SIG-M5 treated with dmso at 0.1 percent for 504 hours (cell line): ENCODE measurements around the gene TSPAN12.
"Not testable (repeated sequence)": the region's sequence is repeated elsewhere in the genome, so short reads cannot be mapped to it uniquely, and the experiment has no call there.

Experiments
- DNase-seq: peaks from one replicate; lab custom pipeline; 2025; ENCODE audit not compliant: unreplicated experiment; lab: John Stamatoyannopoulos, UW

Gene TSPAN12

DNA sequence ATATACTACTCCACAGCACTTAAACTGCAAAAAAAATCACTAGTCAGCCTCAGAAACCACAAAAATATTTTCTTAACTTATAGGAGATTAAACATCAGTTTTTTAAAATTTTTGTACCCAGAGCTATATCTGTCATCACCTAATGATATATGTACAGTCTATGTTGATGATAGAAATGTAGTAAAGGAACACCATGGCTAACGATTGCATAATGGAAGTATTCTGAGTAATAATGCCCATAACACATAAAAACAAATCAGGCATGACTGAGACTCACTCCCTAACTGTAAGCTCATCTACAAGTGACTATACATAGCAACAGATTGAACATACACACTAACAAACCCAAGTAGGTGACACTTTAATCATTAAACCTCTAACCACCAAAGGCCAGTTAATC, 51.3 kb downstream of the TSPAN12 start:
- DNase-seq, result no peak

DNA sequence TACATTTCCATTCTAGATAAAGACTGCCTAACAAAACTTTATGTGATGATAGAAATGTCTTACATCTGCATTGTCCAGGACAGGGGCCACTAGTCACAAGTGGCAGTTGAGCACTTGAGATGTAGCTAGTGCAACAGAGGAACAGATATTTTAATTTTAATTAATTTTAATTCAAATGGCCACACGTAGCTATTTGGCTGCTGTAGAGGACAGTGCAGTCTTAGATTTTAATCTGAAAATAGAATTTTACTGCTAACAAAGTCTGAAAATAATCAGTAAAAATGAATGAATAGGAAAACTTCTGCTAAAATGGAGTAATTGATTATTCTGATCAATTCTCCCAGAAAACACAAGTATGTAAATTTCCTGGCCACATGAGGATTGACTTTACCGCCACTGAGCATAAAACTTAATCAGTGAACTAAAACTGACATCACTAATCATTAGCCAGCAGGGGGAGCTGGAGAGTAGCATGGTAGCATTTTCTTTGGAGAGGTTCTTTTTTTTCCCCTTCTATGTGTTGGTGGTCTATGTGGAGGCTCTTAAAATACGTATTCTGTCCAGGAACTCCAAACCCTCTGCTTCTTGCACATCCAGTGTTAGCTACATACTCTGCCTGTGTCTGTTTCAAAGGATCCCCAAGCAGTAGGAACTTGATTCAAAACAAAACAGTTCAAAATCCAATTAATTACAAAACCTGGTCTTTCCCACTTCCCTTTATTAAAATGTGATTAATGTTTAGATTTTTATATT, 52.1 kb downstream of the TSPAN12 start:
- DNase-seq, result peak; percentile 54

DNA sequence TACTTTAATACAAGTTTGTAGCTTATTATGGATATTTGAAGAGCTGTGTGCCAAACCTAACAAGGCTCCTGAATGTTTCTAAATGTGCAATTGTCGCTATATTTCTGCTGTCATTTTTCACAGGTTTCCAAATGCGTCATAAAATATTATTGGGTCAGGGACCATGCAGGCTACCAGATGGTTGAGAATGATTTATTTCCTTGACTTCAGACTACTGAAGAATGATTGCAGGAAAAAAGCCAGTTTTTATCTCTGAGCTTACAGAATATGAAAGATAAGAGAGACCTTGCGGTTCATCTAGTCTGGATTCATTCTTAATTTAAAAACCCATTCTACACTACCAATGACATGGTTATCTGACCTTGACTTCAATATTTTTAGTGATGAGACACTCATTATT, 55.2 kb downstream of the TSPAN12 start:
- no peak for DNase-seq

DNA sequence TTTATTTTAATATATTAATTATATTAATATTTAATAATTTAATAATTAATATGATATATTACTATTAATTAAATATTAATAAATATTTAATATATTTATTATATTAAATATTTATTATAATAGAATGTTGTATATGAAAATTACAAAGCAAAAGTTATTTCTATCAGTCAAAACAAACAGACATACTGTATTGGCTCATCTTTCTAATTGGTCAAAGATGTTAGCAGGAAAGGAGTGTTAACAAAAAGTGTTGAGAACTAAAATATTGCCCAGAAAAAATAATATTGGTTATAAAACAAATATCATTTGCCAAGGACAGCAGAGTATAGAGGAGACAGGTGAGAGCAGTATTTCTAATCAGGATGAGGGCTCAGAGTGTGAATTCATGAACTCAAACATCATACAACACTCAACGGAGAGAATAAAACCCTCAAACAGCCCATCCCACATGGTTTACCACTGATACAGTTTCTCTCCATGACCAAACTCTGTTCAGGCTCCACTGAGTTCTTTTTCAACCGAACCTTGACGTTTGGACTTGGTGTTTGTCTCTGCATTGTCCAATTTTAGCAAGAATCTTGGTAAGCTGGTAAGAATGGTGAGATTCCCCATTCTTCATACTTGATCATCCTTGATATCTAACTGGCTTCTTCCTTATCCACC, 58.0 kb downstream of the TSPAN12 start:
- no peak for DNase-seq

DNA sequence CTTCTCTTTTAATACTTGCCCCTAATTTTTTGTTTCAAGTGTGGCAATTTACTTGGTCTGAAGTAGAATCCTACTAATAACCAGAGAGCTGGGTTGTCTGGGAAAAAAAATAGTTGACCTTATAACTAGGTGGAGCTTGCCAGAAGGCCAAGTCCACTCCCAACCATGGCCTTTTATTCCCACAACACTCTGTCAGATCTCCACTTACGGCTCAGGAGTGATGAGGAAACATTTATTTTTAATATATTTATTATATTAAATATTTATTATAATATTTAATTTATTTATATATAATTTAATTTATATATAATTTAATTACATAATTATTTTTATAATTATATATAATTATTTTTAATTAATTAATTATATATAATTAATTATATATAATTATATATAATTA, 58.8 kb downstream of the TSPAN12 start:
- no peak for DNase-seq

DNA sequence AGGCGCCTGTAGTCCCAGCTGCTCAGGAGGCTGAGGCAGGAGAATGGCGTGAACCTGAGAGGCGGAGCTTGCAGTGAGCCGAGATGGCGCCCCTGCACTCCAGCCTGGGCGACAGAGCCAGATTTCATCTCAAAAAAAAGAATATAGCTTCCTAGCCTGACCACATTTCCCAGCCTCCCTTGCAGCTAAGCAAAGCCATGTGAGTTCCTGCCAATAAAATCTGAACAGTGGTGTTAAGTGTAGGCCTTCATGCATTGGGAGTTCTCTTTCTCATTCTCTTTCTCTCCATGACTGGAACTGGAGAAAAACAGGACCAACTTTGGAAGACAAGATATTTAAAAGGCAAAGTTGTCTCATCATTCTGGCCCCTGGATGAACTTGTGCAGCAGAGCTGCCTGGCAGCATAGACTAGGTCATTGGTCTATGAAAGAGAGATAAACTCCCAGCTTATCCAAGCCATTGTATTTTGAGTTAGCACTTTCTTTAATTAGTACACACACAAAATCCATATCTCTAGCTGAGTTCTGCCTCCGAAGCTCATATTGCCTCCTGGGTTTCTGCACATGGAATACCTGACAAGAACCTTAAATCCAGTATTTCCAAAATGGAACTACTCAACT, 60.8 kb downstream of the TSPAN12 start:
- DNase-seq, result no peak

DNA sequence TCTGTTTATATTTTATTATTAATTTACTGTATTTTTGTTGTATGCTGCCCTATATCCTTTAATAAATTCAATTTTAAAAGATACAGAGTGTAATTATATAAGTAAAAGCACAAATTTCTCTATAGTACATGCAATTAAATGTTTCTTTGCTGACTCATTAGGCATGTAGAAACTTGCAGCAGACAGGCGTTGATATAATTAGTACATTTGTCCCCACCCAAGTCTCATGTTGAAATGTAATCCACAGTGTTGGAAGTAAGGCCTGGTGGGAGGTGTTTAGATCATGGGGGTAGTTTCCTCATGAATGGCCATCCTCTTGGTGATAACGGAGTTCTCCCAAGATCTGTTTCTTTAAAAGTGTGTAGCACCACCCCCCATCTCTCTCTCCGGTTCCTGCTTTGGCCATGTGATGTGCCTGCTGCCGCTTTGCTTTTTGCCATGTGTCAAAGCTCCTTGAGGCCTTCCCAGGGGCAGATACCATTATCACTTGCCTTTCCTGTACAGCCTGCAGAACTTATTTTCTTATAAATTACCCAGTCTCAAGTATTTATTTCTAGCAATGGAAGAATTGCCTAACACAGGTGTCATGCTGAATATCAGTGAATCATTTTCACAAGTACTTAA, 63.7 kb downstream of the TSPAN12 start:
- no peak for DNase-seq

DNA sequence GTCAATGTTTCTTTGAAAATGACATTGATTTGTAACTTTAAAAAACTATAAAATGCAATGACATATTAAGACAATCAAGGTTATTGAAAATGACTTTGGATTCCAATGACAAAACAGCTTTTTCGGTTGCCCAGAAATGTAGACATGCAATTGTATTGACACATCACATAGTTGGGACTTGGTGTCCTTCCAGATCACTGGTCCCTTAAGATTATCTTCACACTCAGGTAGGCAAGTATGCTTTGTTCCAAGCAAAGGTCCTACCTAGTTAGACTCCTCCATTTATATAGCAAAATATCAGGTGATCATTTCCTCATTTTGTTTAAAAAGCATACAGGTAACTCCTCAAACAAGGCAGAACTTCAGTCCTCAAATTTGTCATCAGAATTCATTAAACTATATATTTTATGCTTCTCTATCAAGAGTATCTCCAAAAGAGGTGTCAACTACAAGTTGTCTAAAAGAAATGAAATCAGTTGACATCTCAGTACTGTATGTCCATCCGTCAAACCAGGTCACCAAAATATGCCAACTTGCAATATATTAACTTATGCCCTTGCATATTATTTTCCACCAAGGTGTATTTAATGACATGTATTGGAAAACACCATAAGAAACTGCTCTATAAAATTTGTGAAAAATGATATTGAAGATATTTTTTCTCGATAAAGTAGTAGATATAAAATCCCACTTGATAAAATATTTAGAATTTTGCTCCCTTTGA, 64.6 kb downstream of the TSPAN12 start:
- DNase-seq, result no peak

DNA sequence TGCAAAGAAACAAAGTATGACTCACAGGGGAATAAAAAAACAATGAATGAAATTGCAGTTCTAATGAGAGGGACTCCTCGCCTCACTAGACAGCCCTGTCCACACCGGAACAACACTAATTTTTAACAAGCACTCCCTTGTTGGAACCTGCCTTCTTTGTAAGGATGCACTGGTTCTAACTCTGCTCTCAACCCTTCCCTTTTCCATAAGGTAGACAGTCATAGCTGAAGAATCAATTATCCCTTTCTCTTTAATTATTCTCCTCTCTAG, 65.1 kb downstream of the TSPAN12 start:
- DNase-seq, result no peak

DNA sequence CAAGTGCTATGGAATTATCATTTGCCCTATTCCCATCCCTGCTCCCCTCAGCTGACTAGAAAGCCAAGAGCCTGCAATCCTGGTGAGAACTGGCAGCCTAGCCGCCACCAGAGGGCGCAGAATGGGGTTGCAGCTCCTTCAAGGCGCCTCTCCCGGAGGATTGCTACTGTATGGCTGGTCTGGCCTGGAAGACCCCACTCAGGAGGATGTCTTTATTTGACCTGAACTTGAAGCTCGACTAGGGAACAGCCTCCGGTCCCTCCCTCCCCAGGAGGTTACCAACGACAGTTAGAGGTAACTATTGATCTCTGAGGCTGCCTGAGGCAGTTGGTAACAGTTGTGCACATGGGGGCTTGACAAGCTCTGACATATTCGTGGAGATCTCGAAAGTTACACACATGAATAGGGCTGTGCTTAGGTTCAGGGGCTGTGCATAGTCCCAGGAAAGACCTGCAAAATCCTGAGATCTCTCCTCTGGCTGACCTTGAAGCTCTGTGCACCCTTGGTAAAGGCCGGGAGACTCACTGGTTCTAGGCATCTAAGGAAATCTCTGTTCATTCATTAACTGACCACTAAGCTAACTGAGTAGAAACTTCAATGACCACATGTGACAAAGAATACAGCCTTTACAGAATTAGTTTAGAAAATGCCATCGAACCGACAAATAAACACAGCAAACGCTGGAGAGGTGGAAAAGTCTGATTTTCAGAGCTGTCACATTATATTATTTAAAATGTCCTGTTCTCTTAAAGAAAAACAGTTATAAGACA, 65.7 kb downstream of the TSPAN12 start:
- DNase-seq, result peak; percentile 27

DNA sequence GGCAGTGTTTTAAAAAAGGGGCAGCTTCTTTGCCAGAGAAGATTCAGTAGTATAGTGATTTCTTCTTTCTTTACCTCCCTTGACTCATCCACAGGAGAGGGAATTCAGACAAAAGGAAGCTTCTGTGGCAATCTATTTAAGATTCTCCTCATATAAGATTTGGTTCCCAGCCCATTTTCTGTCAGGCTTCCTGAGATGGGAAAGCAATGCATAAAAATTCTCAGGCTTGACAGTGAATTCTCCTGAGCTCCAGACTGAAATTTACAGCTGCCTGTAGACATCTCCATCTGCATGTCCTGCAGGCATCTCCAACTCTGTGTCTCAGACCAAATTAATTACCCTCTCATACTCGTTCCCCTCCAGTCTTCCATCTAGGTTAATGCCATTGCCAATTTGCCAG, 72.8 kb downstream of the TSPAN12 start:
- no peak for DNase-seq

DNA sequence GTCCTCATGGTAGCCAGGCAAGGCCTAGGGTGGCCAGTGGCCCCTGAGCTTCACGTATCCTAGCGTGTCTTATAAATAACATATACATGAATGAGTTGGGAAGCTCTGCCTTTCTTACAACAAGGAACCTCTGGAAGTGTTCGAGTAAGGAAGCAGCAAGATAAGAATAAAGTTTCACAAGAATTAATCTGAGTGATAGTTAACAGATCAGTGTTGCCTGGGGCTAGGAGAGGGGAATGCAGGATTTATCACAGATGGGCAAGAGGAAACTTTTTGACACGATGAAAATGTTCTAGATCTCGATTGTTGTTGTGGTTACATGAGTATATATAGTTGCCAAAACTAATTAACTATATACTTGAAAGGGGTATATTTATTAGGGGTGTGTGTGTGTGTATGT, 74.2 kb downstream of the TSPAN12 start:
- no peak for DNase-seq

DNA sequence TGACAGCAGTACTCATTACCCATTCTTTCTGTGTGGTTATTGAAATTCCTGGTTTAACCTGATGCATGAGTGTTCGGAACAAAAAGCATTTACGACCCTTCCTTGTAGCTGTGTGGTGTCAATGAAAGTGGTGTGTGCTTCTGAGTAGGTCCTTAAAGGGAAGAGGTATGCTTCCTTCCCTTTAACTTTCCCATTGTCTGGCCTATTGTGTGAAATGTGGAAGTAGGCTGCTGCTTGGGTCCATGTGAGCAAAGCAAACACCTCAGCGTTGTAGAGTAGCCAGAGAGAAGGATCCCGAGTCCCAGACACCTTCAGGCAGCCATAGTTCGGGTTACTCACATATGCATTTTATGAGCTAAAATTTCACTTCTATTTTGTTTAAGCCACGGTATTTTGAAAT, 74.7 kb downstream of the TSPAN12 start:
- no peak for DNase-seq

DNA sequence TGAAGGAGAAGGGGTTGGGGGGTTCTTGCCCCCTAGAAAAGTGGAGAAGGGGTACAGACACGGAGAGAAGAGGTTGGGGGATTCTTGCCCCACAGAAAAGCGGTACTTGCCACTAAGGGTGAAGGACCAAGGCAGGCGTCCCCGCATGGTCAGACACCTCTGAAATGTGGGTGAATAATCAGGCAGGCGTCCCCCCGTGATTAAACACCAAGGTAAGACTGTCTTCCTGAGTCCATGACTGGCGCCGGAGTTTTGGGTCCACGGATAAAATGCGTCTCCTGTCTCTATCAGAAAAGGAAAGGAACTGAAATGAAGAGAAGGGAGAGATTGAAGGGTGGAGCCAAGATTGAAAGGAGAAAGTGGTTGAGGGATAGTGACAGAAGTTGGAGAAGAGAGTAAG, 76.0 kb downstream of the TSPAN12 start:
- not testable (repeated sequence) for DNase-seq

DNA sequence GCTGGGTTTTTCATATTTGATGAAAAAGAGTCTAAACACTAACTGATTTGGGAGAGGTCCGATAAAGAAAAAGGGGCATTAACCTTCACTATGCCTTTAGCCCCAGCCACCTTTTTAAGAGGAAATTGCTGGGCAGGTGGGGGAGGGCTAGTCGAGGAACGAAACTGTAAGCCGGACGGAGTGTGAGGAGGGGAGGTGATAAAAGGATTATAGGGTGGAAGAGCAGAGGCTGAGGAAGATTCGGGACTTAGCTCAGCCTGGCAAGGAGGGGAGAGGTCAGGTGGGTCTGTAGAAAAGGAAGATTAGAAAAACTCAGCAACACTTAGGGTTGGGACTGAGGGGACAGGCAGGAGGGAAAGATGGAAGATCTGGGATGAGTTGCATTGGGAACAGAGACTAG, 77.0 kb downstream of the TSPAN12 start:
- no peak for DNase-seq

DNA sequence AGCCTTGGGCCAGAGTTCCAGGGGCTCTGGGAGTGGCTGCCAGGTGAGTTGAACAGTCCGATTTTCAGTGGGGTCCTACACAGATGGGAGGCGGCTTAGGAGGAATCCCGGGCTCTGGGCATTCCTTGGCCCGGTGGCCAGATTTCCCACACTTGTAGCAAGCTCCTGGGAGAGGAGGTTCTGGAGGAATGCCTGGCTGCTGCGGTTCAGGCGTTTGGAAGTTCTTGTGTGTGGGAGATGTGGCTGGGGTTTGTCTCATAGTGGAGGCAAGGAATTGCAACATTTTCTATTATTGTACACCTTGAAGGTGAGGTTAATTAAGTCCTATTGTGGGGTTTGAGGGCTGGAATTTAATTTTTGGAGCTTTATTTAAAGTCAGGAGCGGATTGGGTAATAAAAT, 77.5 kb downstream of the TSPAN12 start:
- not testable (repeated sequence) for DNase-seq

DNA sequence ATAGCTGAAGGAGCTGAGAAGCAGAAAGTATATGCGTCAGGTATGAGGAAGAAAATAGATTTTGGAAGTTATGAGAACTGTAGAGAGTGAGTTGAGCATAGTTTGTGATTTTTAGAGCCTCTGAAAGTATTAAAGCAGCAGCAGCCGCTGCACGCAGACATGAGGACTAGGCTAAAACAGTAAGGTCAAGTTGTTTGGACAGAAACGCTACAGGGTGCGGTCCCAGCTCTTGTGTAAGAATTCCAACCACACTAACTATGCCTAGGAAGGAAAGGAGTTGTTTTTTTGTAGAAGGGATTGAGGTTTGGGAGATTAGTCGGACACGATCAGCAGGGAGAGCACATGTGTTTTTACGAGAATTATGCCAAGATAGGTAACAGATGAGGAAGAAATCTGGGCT, 78.9 kb downstream of the TSPAN12 start:
- not testable (repeated sequence) for DNase-seq

DNA sequence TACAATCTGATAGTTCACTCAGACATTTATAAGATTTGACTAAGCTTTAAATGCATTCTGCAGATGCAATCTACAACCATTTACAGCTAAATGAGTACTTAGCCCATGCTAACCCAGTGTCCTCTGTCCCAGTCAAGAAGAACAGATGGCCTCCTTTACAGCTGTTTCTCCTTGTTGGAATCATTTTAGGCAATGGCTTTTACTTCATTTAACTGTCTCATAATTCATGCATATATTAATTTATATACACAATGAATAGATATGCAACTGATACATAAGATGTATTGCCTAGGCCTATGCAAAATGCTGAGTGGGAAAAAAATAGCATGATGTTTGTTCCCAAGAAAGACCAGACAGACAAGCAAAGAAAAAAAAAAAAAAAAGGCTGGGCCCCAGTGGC, 82.2 kb downstream of the TSPAN12 start:
- DNase-seq, result no peak

DNA sequence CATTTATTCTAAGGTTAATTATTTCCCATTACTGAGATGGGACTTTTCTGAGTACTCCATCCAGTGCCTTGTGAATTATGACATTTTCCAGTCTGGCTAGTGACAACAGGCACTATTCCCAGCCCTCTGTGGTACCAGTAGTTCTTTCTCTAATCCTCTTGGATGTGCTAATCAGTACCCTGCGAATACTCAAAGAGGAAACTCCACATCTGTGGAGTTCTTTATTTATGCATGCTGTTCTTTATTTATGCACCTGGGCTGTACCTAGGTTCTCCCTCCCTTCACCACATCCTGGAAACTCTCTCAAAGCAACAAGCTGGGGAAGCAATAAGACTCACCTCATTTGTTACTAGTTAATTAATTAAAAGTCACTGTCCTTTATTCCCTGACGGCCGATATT, 83.5 kb downstream of the TSPAN12 start:
- DNase-seq, result no peak

DNA sequence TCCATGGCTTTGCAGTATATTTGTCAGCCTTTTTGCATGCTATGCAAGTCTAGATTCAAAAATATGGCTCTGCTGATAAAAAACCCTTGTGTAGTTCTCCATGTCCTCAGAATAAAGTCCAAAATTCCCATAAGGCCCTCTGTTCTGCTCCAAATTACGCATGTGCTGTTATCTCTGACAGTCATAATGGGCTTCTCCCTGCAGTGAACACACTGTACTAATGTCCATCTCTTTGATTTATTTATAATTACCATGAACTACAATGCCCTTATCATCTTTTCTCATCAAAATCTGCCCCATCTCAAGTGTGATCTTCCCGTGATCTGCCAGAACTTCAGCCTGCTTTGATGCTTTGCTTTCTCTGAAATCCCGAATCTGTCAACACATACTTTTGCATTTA, 87.7 kb downstream of the TSPAN12 start:
- no peak for DNase-seq

DNA sequence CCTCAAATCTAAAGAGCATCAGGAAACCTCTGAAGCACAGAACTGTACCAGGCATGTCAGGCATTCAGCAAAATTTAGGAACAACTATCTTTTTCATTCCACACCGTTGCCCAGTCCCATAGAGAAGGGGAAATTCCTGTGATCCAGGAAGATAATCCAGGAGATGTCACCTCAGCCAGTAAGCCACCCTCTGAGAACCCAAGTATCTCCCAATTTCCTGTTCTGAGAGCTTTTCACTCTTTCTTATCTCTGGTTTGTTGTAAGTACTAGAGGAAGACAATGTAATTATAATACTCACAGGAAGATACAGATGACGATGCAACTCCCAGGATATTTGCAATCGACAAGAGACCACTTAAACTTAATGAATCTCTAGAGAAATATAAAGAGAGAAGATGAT, 97.1 kb downstream of the TSPAN12 start:
- no peak for DNase-seq
